RWPE2 (cell line): Measurements from ENCODE around the gene NCOA5.

Experiments used
- ATAC-seq: fragments of 200-7000 bp; cut with Tn5 transposase; 3 replicates; pipeline ENCODE4 v1.9.1; 2021; ENCODE audit warnings: low read depth
- DNase-seq: peaks from one replicate; pipeline ENCODE4 v3.0.0-alpha.2; 2020; ENCODE audit warnings: low spot score
- H3K27ac ChIP-seq: fragments of 450-650 bp; 2 replicates; pipeline ENCODE4 v1.5.1; 2017; ENCODE audit warnings: mild to moderate bottlenecking; ENCODE audit not compliant: poor library complexity, severe bottlenecking
- H3K27me3 ChIP-seq: fragments of 250-450 bp; sonication (Bioruptor Pico); 2 replicates; pipeline ENCODE4 v1.5.1; 2021; ENCODE audit warnings: mild to moderate bottlenecking, moderate library complexity; ENCODE audit not compliant: insufficient read depth, poor library complexity, severe bottlenecking
- H3K36me3 ChIP-seq: fragments of 250-450 bp; sonication (Bioruptor Pico); 2 replicates; pipeline ENCODE4 v1.5.1; 2020; ENCODE audit warnings: low read depth, mild to moderate bottlenecking, moderate library complexity
- H3K4me1 ChIP-seq: fragments of 250-450 bp; sonication (Bioruptor Pico); 2 replicates; pipeline ENCODE4 v1.5.1; 2021; ENCODE audit warnings: mild to moderate bottlenecking, moderate library complexity; ENCODE audit not compliant: insufficient read depth, poor library complexity, severe bottlenecking
- H3K4me3 ChIP-seq: fragments of 250-450 bp; sonication (Bioruptor Pico); 2 replicates; pipeline ENCODE4 v1.5.1; 2021; ENCODE audit warnings: mild to moderate bottlenecking, moderate library complexity; ENCODE audit not compliant: severe bottlenecking
- H3K9me3 ChIP-seq: fragments of 250-450 bp; sonication (Bioruptor Pico); 2 replicates; pipeline ENCODE4 v1.5.1; 2021; ENCODE audit warnings: mild to moderate bottlenecking, moderate library complexity; ENCODE audit not compliant: severe bottlenecking
- TF ChIP-seq, protein P1 (sequence below): fragments of 450-650 bp; IDR thresholded peaks from one replicate; pipeline ENCODE4 v1.5.1; 2017; ENCODE audit warnings: mild to moderate bottlenecking, moderate library complexity; ENCODE audit not compliant: poor library complexity, severe bottlenecking

Gene NCOA5

DNA sequence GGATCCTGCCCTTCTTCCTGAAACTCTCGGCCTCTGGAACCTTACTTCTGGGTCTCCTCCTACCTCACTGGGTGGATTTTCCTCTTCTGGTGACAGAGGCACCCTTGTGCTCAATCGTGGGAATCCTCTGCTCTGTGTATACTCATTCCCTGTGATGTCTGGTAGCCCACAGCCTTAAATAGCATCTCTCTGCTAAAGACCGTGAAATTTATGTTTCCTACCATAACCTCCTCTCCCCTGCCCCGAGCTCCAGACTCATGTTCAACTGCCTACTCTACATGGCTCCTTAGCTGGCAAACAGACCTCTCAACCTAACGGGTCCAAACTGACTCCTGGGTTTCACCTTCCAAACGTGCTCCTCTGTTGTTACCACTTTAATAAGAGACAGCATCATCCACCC, 71.2 kb downstream of the NCOA5 start:
- no peak for ATAC-seq
- TF ChIP-seq, protein P1, sequence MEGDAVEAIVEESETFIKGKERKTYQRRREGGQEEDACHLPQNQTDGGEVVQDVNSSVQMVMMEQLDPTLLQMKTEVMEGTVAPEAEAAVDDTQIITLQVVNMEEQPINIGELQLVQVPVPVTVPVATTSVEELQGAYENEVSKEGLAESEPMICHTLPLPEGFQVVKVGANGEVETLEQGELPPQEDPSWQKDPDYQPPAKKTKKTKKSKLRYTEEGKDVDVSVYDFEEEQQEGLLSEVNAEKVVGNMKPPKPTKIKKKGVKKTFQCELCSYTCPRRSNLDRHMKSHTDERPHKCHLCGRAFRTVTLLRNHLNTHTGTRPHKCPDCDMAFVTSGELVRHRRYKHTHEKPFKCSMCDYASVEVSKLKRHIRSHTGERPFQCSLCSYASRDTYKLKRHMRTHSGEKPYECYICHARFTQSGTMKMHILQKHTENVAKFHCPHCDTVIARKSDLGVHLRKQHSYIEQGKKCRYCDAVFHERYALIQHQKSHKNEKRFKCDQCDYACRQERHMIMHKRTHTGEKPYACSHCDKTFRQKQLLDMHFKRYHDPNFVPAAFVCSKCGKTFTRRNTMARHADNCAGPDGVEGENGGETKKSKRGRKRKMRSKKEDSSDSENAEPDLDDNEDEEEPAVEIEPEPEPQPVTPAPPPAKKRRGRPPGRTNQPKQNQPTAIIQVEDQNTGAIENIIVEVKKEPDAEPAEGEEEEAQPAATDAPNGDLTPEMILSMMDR = no peak
- Histone ChIP-seq H3K4me3 (no peak overlapping the region), H3K27ac (no peak overlapping the region), H3K4me1 (peaks cover 7% of the 10 kb centered on the region), H3K9me3 (no peaks in the 10 kb centered on the region), H3K36me3 (no peaks in the 10 kb centered on the region), H3K27me3 (no peaks in the 10 kb centered on the region)
- no peak for DNase-seq

DNA sequence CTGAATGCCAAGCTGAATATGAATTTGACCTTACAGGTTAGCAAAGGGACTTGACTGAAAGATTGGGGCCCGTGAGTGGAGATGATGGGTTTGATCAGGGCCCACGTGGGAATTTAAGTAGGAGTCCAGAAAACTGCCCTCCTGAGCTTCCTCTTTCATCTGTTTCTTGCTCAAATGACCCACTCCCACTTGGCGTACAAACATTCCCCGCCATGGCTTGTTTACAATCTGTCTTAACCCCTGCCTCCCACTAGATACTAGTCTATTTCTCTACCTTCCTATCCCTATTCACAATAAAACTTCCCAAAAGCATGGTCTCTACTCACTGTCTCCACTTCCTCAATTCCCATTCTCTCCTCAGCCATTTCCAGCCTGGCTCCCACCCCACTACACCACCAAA, 71.7 kb downstream of the NCOA5 start:
- H3K27me3 ChIP-seq = no peaks in the 10 kb centered on the region
- TF ChIP-seq, protein P1 = no peak
- peaks cover 7% of the 10 kb centered on the region for H3K4me1 ChIP-seq
- H3K27ac ChIP-seq = no peak overlapping the region
- no peak overlapping the region for H3K4me3 ChIP-seq
- no peaks in the 10 kb centered on the region for H3K36me3 ChIP-seq
- no peak for DNase-seq
- H3K9me3 ChIP-seq = no peaks in the 10 kb centered on the region
- no peak for ATAC-seq

DNA sequence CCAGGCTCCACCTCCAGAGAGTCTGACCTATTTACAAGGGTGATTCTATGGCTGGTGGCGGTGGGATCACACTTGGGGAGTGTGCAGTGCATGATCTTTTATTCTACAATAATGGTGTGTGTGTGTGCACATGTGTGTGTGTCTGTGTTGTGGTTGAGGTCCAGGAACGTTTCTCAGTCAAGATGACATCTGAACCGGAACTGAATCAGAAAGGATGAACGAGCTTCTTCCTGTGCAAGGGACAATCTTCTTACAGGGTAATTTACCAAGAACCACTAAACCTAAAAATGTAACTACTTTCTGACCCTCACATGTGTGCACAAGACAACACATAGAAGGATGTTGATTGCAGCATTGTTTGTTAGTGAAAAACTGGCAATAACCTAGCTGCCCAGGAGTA, 72.5 kb downstream of the NCOA5 start:
- Histone ChIP-seq H3K4me1 (peaks cover 4% of the 10 kb centered on the region), H3K27ac (no peak overlapping the region), H3K27me3 (no peaks in the 10 kb centered on the region), H3K4me3 (no peak overlapping the region), H3K9me3 (no peaks in the 10 kb centered on the region), H3K36me3 (no peaks in the 10 kb centered on the region)
- no peak for DNase-seq
- TF ChIP-seq, protein P1 = no peak
- no peak for ATAC-seq

DNA sequence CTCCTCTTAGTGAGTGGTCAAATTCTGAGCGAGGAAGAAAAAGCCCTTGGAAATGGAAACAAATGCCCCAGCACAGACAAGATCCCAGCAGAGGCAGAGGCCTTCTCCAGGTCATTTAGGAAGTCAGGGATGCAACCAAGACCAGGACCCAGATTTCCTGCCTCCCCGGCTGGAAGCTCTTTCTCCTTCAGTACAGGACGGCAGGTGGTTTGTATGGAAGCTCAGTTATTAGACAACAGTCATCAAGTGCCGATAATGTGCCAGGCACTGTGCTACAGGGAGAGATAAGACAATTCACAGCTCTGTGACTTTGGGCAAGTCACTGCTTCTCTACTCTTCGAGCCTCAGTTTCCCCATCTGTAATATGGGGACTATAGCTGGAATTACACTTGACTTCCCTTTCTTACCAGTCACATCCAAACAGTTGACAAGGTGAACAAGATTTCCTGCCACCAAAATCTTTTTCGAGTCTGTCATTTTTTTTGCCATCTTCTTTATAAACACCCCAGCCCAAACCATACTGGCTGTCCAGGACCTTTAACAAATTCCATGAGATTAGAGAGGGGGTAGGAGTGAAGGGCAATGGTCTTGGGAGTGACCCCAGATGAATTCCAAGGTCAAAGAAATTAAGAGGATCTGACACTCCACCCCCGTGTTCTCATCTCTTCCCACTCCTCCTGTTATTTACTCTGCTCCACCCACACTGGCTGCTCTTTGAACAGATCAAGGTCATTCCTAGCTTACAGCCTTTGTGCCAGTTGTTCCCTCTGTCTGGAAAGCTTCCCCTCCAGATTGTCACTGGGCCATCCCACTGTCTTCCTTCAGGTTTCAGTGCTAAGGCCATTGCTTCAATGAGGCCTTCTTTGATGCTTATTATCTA, 75.0 kb downstream of the NCOA5 start:
- ATAC-seq = no peak
- H3K4me3 ChIP-seq = no peak overlapping the region
- no peaks in the 10 kb centered on the region for H3K36me3 ChIP-seq
- no peaks in the 10 kb centered on the region for H3K4me1 ChIP-seq
- H3K9me3 ChIP-seq = no peaks in the 10 kb centered on the region
- H3K27me3 ChIP-seq = no peaks in the 10 kb centered on the region
- no peak overlapping the region for H3K27ac ChIP-seq
- TF ChIP-seq, protein P1 = no peak
- DNase-seq = no peak
